GM06990 (cell line): ENCODE measurements around the gene GLRX5.

ENCODE experiments used
- DNase-seq: peaks from one replicate; pipeline ENCODE4 v3.0.0-alpha.2; 2011; ENCODE audit not compliant: insufficient read length; ENCODE audit errors: extremely low read depth
- H3K27me3 ChIP-seq: replicated peaks from 2 replicates; pipeline ENCODE4 v1.6.0; 2011; ENCODE audit warnings: low read length; ENCODE audit not compliant: control insufficient read depth, insufficient read depth
- H3K36me3 ChIP-seq: 2 replicates; pipeline ENCODE4 v1.5.1; 2011; ENCODE audit warnings: low read length; ENCODE audit not compliant: control insufficient read depth, insufficient read depth
- H3K4me3 ChIP-seq: replicated peaks from 2 replicates; pipeline ENCODE4 v1.5.1; 2011; ENCODE audit warnings: low read depth, mild to moderate bottlenecking, control low read depth, low read length
- CTCF ChIP-seq: IDR thresholded peaks from 2 replicates; pipeline ENCODE4 v1.5.1; 2011; ENCODE audit warnings: low read length, control low read depth, mild to moderate bottlenecking, inconsistent platforms; ENCODE audit not compliant: insufficient read depth, poor library complexity, severe bottlenecking

The GLRX5 gene

GRCh38 chr14:95500772-95501401 is 34.0 kb upstream of the GLRX5 start:
- H3K36me3 ChIP-seq: peaks cover 4% of the 10 kb centered on the region
- no peaks in the 10 kb centered on the region for H3K27me3 ChIP-seq
- no peak for DNase-seq
- no peak overlapping the region for H3K4me3 ChIP-seq
- TF ChIP-seq CTCF: no peak

- Histone ChIP-seq H3K36me3 (peaks cover 11% of the 10 kb centered on the region), H3K4me3 (no peak overlapping the region), H3K27me3 (no peaks in the 10 kb centered on the region)
- TF ChIP-seq CTCF: no peak
- DNase-seq: no peak
These were observed 32.4 kb upstream of the GLRX5 start for GRCh38 chr14:95502381-95502950.

GRCh38 chr14:95503365-95504134 is 31.3 kb upstream of the GLRX5 start:
- Histone ChIP-seq H3K36me3 (peaks cover 11% of the 10 kb centered on the region), H3K27me3 (no peaks in the 10 kb centered on the region), H3K4me3 (peak overlapping the region; percentile 26; the same call in 1 of the 2 replicates)
- no peak for TF ChIP-seq CTCF
- DNase-seq: peak; percentile 71

GRCh38 chr14:95504135-95505029 is 30.5 kb upstream of the GLRX5 start:
- DNase-seq: peak; percentile 56
- Histone ChIP-seq H3K36me3 (peaks cover 14% of the 10 kb centered on the region), H3K4me3 (peak overlapping the region; percentile 33; the same call in 1 of the 2 replicates), H3K27me3 (no peaks in the 10 kb centered on the region)
- no peak for TF ChIP-seq CTCF

GRCh38 chr14:95505030-95505589 is 29.7 kb upstream of the GLRX5 start:
- no peaks in the 10 kb centered on the region for H3K27me3 ChIP-seq
- peaks cover 18% of the 10 kb centered on the region for H3K36me3 ChIP-seq
- TF ChIP-seq CTCF: no peak
- DNase-seq: no peak
- H3K4me3 ChIP-seq: peak overlapping the region; percentile 33; the same call in 1 of the 2 replicates
